GM12891 (cell line): ENCODE measurements around the gene CAP2.

Experiments used
- POLR2A ChIP-seq: IDR thresholded peaks from 2 replicates; pipeline ENCODE4 v1.6.1; 2011; ENCODE audit warnings: low read depth, low read length, control low read depth
- POLR2AphosphoS5 ChIP-seq: IDR thresholded peaks from 2 replicates; pipeline ENCODE4 v1.6.1; 2011; ENCODE audit warnings: low read depth, low read length, control low read depth
- POU2F2 ChIP-seq: IDR thresholded peaks from 2 replicates; pipeline ENCODE4 v1.6.1; 2011; ENCODE audit warnings: low read depth, mild to moderate bottlenecking, control low read depth, low read length, moderate library complexity
- SPI1 ChIP-seq: IDR thresholded peaks from 2 replicates; pipeline ENCODE4 v1.6.1; 2011; ENCODE audit warnings: low read depth, low read length, control low read depth
- TAF1 ChIP-seq: IDR thresholded peaks from 2 replicates; pipeline ENCODE4 v1.6.1; 2011; ENCODE audit warnings: low read depth, low read length, control low read depth

GRCh38 chr6:17469006-17469832 lies 75.8 kb downstream of the CAP2 start:
- TF ChIP-seq SPI1: no peak
- no peak for TF ChIP-seq TAF1
- no peak for TF ChIP-seq POLR2A
- TF ChIP-seq POLR2AphosphoS5: no peak
- no peak for TF ChIP-seq POU2F2
